Testis (tissue), 3 donors: Measurements from ENCODE around the gene RPS6KA5. TPM values are rescaled to one million over a fixed set of nuclear protein-coding genes. Genes with fewer than 3 reads are reported as not detected.
"Not testable (repeated sequence)": the region's sequence is repeated elsewhere in the genome, so short reads cannot be mapped to it uniquely, and the experiment has no call there.

Experiments used
- DNase-seq: peaks from one replicate; pipeline ENCODE4 v3.0.0-alpha.2; 2019
- H3K27ac ChIP-seq, 2 donors: fragments of 200-600 bp; sonication (generic); one replicate each; pipeline ENCODE4 v1.5.1; 2019
- H3K27me3 ChIP-seq: fragments of 200-600 bp; sonication (generic); one replicate; pipeline ENCODE4 v1.5.1; 2019
- H3K36me3 ChIP-seq: fragments of 200-600 bp; sonication (generic); one replicate; pipeline ENCODE4 v1.5.1; 2017; ENCODE audit warnings: low read depth; ENCODE audit errors: missing control alignments
- H3K4me1 ChIP-seq: fragments of 200-600 bp; sonication (generic); one replicate; pipeline ENCODE4 v1.5.1; 2019
- H3K4me3 ChIP-seq, 2 donors: fragments of 200-600 bp; sonication (generic); one replicate each; pipeline ENCODE4 v1.5.1; 2017 to 2019
- H3K9me3 ChIP-seq: fragments of 200-600 bp; sonication (generic); one replicate; pipeline ENCODE4 v1.5.1; 2017
- POLR2A ChIP-seq: fragments of 450-650 bp; IDR thresholded peaks from one replicate; pipeline ENCODE4 v1.6.1; 2017; ENCODE audit warnings: antibody characterized with exemption, mild to moderate bottlenecking, moderate library complexity
- WGBS, 2 donors: methylation state at CpG; one replicate each; pipeline ENCODE4 v1.1.5; 2018; 5-methylcytosine and 5-hydroxymethylcytosine counted together
- intact Hi-C: fragments of 100-400 bp; cut with DNase I; formaldehyde crosslinking; loops from one replicate; pipeline ENCODE4 v1.15.1; 2023; ENCODE audit warnings: low total_unique reads
- polyA plus RNA-seq: library from polyadenylated mRNA; stranded (reverse); fragments of 350-450 nt; fragmentation: Illumina TruSeq; extraction: RNeasy Lipid Tissue Mini Kit (QIAGEN cat#74804); gene quantifications from one replicate; pipeline ENCODE4 v1.2.3, GENCODE V29; 2014; ENCODE audit warnings: low read depth, low replicate concordance; ENCODE audit not compliant: insufficient read depth
- total RNA-seq, 2 donors: library from RNA; depleted of rRNA; stranded (reverse); fragments of >200 nt; gene quantifications; one replicate each; pipeline ENCODE4 v1.2.3, GENCODE V29; 2016
- TF ChIP-seq, protein P1 (sequence below), 3 experiments: fragments of 450-650 bp in 2 of 3; fragments of 200-600 bp in 1 of 3; sonication (generic) in 1 of 3; IDR thresholded peaks; one replicate each; pipeline ENCODE4 v1.5.1; 2016 to 2019; ENCODE audit warnings: antibody characterized with exemption in 3 of 3, mild to moderate bottlenecking in 2 of 3, moderate library complexity in 1 of 3

The RPS6KA5 gene
- total and polyA plus RNA-seq, 3 donors from 2014 or later: 6.4 to 11.0 (median 9.4) TPM

GRCh38 chr14:91032248-91032647 is 28.2 kb downstream of the RPS6KA5 start:
- H3K4me1 ChIP-seq: no peaks in the 10 kb centered on the region
- no peaks in the 10 kb centered on the region for H3K27me3 ChIP-seq
- no peaks in the 10 kb centered on the region for H3K9me3 ChIP-seq
- H3K4me3 ChIP-seq: no peak overlapping the region
- TF ChIP-seq, protein P1, sequence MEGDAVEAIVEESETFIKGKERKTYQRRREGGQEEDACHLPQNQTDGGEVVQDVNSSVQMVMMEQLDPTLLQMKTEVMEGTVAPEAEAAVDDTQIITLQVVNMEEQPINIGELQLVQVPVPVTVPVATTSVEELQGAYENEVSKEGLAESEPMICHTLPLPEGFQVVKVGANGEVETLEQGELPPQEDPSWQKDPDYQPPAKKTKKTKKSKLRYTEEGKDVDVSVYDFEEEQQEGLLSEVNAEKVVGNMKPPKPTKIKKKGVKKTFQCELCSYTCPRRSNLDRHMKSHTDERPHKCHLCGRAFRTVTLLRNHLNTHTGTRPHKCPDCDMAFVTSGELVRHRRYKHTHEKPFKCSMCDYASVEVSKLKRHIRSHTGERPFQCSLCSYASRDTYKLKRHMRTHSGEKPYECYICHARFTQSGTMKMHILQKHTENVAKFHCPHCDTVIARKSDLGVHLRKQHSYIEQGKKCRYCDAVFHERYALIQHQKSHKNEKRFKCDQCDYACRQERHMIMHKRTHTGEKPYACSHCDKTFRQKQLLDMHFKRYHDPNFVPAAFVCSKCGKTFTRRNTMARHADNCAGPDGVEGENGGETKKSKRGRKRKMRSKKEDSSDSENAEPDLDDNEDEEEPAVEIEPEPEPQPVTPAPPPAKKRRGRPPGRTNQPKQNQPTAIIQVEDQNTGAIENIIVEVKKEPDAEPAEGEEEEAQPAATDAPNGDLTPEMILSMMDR (IDR thresholded peaks at IDR 0.05): no peak
- no peak for TF ChIP-seq POLR2A
- intact Hi-C loops: no loop called here
- WGBS, 2 donors: 90 to 92% methylated on average over 3 of the region's 3 CpGs
- no peak for DNase-seq
- H3K36me3 ChIP-seq: no peaks in the 10 kb centered on the region
- no peak overlapping the region for H3K27ac ChIP-seq

DNA sequence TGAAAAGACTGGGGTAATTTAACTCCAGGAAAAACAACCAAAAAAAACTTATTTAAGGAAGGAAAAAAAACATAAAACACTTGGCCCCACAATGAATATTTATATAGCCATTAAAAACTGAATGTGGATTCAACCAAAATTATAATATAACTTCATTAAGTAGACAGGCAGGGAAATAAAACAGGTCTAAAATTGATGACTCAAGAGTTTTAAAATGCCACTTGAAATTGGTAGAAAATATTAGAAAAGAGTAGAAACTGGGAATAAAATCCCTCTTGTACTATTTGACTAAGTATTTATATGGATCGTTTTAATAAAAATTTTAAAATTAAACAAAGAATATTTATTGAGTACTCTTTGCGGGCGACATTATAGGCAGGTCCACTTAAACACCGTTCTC is 28.8 kb downstream of the RPS6KA5 start:
- H3K9me3 ChIP-seq: no peaks in the 10 kb centered on the region
- TF ChIP-seq POLR2A: no peak
- TF ChIP-seq, protein P1 (IDR thresholded peaks at IDR 0.05): no peak
- H3K27ac ChIP-seq: no peak overlapping the region
- no peaks in the 10 kb centered on the region for H3K27me3 ChIP-seq
- no peak overlapping the region for H3K4me3 ChIP-seq
- no peaks in the 10 kb centered on the region for H3K4me1 ChIP-seq
- WGBS, 2 donors: 93 to 96% methylated on average over 4 of the region's 4 CpGs
- intact Hi-C loops: no loop called here
- H3K36me3 ChIP-seq: no peaks in the 10 kb centered on the region
- no peak for DNase-seq

DNA sequence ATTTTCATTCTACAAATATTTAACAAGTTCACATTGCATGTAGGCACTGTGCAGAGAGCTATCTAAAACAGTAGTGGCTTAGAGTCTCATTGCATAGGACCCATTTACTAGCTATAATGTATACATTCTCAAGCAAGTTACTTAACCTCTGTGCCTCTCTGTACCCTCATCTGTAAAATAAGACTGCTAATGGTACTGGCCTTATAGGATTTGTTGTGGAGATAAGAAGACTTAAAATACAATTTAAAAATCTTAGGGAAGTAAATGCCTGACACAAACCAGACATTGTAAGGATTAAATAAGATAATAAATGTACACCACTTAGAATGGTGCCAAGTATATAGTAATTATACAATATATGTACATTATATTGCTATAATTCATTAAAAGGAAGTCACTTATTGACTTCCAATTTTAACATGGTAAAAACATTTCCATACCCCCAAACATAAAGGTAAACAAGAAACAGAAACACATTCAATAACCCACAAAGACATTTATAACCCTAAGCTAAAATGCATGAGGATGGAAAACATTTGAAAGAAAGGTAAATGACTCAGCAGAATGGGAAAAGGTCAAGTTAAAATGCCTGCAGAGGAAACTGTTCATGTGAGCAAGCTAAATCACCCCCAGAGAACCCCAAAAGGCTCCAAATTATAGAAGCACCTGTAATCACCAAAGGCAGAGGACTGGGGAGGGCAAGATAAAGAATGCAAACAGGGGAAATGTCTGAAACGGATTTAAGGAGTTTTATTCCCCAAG is 30.8 kb downstream of the RPS6KA5 start:
- Histone ChIP-seq H3K4me3 (no peak overlapping the region), H3K9me3 (no peaks in the 10 kb centered on the region), H3K27ac (no peak overlapping the region), H3K36me3 (no peaks in the 10 kb centered on the region), H3K27me3 (no peaks in the 10 kb centered on the region), H3K4me1 (no peaks in the 10 kb centered on the region)
- WGBS, 2 donors: 70 to 79% methylated on average over 1 of the region's 1 CpG
- no peak for DNase-seq
- TF ChIP-seq POLR2A: no peak
- TF ChIP-seq, protein P1 (IDR thresholded peaks at IDR 0.05): no peak
- intact Hi-C loops: no loop called here

GRCh38 chr14:91027561-91027960 is 32.9 kb downstream of the RPS6KA5 start:
- DNase-seq: no peak
- H3K4me1 ChIP-seq: no peaks in the 10 kb centered on the region
- intact Hi-C loops: no loop called here
- no peaks in the 10 kb centered on the region for H3K9me3 ChIP-seq
- H3K27ac ChIP-seq: no peak overlapping the region
- no peak overlapping the region for H3K4me3 ChIP-seq
- no peaks in the 10 kb centered on the region for H3K36me3 ChIP-seq
- no peaks in the 10 kb centered on the region for H3K27me3 ChIP-seq
- TF ChIP-seq, protein P1 (IDR thresholded peaks at IDR 0.05): no peak
- TF ChIP-seq POLR2A: no peak

DNA sequence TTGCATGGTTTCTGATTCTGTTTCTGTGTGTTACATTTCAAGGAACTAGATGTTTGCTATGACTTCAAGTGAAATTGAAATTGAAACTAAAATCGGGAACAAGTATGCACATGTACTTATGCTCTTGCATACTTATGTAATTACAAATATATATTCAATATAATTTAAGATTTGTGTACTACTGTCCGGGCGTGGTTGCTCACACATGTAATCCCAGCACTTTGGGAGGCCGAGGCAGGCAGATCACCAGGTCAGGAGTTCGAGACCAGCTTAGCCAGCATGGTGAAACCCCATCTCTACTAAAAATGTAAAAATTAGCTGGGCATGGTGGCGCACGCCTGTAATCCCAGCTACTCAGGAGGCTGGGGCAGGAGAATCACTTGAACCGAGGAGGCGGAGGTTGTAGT is 37.8 kb downstream of the RPS6KA5 start:
- H3K36me3 ChIP-seq, H3K27me3 ChIP-seq, H3K4me1 ChIP-seq, intact Hi-C loops, DNase-seq, H3K9me3 ChIP-seq: not testable (repeated sequence)
- WGBS, 2 donors: 82 to 83% methylated on average over 9 of the region's 9 CpGs
- Histone ChIP-seq H3K27ac (peak overlapping the region in 1 of 2 donors; percentile 53), H3K4me3 (peak overlapping the region; percentile 4 to 13)
